GM20000 (cell line): Measurements from ENCODE around the gene SUMF2.
"Not testable (repeated sequence)": the region's sequence is repeated elsewhere in the genome, so short reads cannot be mapped to it uniquely, and the experiment has no call there.

ENCODE experiments used
- DNase-seq: peaks from one replicate; pipeline ENCODE4 v3.0.0; 2012; ENCODE audit warnings: low spot score
- CTCF ChIP-seq: IDR thresholded peaks from 2 replicates; pipeline ENCODE4 v1.5.1; 2012; ENCODE audit warnings: mild to moderate bottlenecking, control low read depth; ENCODE audit errors: extremely low read depth, missing control alignments

The SUMF2 gene

GRCh38 chr7:56033671-56034432 is 30.2 kb upstream of the SUMF2 start:
- peak; percentile 81 for DNase-seq
- no peak for TF ChIP-seq CTCF

- DNase-seq: no peak
- no peak for TF ChIP-seq CTCF
Measured at GRCh38 chr7:56040730-56041129, 23.4 kb upstream of the SUMF2 start.

- DNase-seq: not testable (repeated sequence)
Measured at GRCh38 chr7:56045758-56046157, 18.3 kb upstream of the SUMF2 start.

- DNase-seq: no peak
- TF ChIP-seq CTCF: no peak
Measured at GRCh38 chr7:56046721-56047445, 17.2 kb upstream of the SUMF2 start.

- not testable (repeated sequence) for DNase-seq
Measured at GRCh38 chr7:56047446-56048116, 16.5 kb upstream of the SUMF2 start.

- TF ChIP-seq CTCF: no peak
- no peak for DNase-seq
Measured at GRCh38 chr7:56048245-56048644, 15.8 kb upstream of the SUMF2 start.

GRCh38 chr7:56048763-56049162 is 15.3 kb upstream of the SUMF2 start:
- not testable (repeated sequence) for DNase-seq

- TF ChIP-seq CTCF: no peak
- DNase-seq: no peak
Measured at GRCh38 chr7:56051053-56051338, 13.1 kb upstream of the SUMF2 start.
